Stimulated activated CD8-positive, alpha-beta memory T cell treated with anti-CD3 and anti-CD28 coated beads, Interleukin-12 subunit alpha, Interleukin-12 subunit beta, amount 100 ng/mL, for 4 hours (primary cell): ENCODE data around the gene LCT.
"Not testable (repeated sequence)": the region's sequence is repeated elsewhere in the genome, so short reads cannot be mapped to it uniquely, and the experiment has no call there.

Experiments
- DNase-seq: peaks from one replicate; pipeline ENCODE4 v3.0.0-alpha.2; 2020; ENCODE audit warnings: low read depth

The LCT gene

GRCh38 chr2:135831180-135831812, 5.7 kb downstream of the LCT start:
- no peak for DNase-seq

DNA sequence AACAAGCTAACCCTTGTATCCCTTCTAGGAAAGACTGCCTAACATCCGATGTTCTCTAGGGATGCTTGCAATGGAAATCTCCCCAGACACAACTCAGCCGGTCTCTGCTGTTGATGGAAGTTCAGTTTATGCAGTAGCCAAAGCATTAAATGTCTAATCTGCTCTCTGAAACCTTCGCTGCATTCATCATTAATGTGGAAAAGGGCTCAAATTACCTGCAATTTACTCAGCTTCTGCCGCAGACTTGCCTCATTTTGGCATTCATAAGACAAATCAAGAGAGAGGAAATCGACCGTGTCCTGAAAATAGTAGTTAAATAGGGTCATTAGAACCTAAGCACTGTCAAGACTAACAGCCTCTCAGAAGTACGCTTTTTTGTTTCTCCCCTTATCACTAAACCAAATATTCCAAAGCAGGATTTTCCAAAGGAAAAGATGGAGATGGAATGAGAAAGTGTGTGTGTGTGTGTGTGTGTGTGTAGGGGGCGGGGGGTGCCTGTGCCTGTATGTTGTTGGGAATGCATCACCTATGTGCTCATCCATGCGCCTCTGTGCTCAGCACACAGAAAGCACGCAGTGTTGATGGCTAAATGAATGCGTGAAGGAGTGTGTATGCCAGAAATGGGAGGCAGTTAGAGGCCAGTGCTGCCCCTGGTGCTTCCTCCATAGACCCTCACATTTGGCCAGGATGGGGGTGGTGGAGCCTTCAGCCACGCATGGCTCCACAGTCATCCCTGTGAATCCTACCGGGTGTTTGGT, 7.4 kb downstream of the LCT start:
- no peak for DNase-seq

DNA sequence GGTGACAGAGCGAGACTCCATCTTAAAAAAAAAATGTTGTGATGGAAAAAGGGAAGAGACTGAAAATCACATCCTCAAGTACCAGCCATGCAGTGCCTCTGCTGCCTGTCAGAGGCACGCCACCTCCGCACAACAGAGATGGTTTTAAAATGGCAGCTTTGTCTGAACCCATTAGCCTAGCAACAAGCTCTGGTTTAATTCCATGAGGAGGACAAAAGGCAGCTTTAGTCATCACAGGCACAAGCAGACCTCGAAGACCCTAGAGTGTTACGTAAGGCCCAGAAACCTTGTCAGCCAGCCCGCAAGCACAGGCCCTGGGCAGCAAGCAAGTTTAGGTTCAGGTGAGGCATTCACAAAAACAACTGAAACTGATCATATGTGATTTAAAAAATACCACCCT, 10.4 kb downstream of the LCT start:
- DNase-seq, result no peak

DNA sequence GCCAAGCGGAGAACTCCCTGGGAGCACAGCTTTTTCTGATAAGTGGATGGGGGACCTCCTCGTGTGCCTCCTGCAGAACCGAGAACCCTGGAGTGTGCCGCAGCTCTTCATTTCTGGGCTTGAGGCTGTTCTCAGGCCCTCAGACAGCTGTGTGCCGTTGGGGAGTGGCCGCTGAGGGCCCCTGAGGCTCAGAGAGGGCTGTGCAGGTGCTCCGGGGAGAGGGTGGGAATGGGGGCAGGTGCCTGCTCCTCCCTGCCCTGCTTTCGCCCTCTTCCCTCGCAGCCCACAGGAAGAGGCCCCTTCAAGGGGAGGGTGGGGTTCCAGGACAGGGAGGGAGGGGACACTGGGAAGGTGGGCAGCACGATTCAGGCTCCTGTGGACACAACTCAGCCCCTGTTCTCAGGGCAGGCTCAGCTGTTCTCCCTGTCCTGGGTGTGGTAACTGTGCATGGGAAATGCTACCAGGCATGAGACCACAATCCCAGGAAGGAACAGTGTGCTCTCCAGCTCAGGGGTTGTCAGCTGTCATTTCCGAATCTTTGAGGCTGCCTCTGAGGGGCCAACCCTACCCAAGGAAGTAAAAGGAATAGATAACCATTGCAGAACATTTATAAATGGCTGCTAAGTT, 11.3 kb downstream of the LCT start:
- no peak for DNase-seq

GRCh38 chr2:135825131-135825530, 11.9 kb downstream of the LCT start:
- no peak for DNase-seq

DNA sequence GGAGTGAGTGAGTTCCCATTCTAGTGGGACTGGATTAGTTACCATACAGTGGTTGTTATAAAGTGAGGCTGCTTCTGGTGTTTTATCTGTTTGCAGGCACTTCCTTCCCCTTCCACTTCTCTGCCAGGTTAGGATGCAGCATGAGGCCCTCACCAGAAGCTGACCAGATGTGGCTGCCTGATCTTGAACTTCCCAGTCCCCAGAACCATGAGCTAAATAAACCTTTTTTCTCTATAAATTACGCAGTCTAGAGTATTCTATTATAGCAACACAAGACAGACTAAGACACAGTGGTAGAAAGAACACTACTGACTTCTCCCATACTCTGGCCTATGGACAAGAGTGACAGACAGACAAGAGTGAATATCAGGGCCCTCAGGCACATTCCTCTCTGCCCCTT, 14.1 kb downstream of the LCT start:
- no peak for DNase-seq

DNA sequence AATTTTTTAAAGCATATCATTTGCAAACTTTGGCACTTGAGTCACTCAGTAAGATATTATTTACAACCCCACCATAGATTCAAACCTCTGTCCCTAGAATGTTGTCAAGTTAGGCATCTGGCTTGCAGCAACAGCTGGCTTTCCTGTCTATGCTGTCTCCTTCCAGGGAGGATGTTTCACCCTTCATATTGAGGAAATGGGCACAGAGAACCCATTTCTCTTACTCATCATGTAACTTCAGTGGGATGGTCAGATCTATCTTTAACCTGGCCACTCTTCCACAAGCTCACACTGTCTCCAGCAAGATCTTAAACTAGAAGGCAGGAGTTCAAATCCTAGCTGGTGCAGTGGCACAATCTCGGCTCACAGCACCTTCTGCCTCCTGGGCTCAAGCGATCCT, 15.8 kb downstream of the LCT start:
- DNase-seq, result no peak

GRCh38 chr2:135820003-135820618, 16.9 kb downstream of the LCT start:
- peak; percentile 68 for DNase-seq

DNA sequence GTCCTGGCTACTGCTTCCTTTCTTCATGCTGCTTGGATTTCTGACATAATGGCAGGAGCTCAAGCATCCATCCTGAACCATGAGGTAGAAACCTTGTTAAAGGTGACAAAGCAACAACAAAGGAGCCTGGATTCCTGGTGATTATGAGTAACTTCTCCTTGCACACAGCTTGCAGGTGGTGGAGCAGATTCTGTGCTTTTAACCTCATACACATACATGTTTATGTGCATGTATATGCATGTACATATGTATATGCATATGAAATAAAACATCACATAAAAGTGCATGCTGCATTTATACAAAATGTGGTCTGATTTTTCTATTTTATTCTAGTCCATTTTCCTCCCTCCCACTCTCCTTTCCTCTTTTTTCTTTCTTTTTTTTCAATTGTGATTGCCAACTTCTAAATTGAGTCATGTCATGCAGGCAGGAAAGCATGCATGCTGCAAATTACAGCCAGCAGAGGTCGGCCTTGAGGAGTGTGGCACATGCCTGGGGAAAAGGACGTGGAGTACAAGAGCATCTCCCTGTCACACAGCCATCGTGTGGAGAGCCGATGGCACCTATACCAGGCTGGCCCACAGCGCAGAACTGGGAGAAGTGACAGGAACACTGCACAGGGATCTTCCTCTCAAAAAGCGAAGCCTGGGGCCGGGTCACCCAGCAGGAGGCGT, 17.9 kb downstream of the LCT start:
- DNase-seq, result no peak

DNA sequence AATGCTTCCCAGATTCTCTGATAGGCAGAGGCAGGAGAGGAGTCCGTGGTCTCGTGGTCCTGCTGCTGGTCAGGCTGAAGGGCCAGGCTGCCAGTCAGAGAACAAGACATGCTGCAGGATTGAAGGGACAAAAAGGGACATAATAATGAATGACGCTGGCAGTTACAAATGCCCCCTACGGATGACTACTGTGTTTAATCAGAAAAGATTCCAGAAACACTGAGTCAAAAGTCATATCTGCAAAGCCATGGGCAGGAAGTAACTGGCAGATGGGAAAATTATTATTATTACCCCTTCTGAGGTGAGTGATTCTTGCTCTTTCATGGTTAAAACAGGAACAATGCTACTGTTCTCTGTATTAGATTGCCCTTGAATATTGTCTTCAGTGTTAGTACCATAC, 19.0 kb downstream of the LCT start:
- no peak for DNase-seq

DNA sequence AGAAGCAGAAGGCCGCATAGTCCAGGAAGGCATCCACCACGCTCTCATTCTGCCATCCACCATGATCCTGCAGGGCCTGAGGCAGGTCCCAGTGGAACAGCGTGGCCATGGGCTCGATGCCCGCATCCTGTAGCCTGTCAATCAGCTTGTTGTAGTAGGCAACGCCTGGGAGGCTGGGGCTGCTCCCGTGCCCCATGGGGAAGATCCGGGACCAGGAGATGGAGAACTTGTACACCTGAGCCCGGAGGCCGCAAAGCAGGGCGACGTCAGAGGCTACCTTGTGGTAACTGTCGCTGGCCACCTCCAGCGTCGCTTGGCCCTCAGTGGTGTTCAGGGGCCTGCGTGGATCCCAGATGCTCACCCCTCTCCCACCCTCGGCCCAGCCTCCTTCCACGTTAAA, 19.5 kb downstream of the LCT start:
- DNase-seq, result no peak

GRCh38 chr2:135815269-135815668, 21.7 kb downstream of the LCT start:
- DNase-seq, result no peak

- DNase-seq, result no peak
These were observed 24.0 kb downstream of the LCT start for GRCh38 chr2:135812907-135813511.

- DNase-seq, result not testable (repeated sequence)
These were observed 29.1 kb downstream of the LCT start for GRCh38 chr2:135807874-135808273.

- DNase-seq, result no peak
These were observed 33.7 kb downstream of the LCT start for GRCh38 chr2:135803278-135803677.

GRCh38 chr2:135802350-135802749, 34.6 kb downstream of the LCT start:
- DNase-seq, result no peak

DNA sequence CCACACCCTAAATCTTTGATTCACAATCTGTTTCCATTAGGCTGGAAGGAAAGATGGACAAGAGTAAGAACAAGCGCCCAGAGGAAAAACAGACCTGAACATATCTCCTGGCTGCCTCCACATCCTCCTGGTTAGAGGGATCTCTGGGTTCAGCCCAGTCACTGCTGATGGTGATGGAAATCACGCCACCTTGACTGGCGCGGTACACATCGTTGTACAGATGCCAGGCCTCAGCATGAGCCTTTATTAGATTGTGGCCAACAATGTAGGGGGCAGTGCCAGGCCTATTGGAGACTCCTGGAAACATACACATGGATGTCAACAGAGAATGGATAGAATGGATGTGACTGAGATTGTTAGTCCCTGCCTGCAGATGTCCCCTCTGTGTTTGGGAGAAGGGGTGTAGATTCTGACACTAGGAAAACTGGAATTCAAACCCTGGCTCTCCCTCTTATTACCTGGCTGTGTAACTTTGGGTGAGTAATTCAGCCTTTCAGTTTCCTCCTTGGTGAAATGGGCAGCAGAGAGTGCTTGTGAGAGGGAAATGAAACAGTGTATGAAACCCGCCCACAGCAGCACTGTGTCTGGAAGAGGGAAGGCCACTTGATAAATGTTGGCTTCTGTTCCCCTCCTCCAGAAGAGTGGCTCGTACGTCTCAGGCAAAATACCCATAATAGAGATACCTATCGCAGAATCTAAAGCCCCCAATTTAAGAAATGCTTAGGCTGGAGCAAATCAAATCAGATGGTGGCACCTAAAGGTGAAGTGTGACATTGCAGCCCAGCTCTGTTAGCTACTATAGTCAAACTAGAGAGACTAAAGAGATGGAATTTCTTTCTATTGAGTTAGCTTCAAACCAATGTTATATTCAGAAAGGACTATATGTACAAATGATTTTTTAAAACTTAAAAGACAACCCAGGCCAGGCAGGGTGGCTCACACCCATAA, 36.2 kb downstream of the LCT start:
- DNase-seq, result no peak

DNA sequence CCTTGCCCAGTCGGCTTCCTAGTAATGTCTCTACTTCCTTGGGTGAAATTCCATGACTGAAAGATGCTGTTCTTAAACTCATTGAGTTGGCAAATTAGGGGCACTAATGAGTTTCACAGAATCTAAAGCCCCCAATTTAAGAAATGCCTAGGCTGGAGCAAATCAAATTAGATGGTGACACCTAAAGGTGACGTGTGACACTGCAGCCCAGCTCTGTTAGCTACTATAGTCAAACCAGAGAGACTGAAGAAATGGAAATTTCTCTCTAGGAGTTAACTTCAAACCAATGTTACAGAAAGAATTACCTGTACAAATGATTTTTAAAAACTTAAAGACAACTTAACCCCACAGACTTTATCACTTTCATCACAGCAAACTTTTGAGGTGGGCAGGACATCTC, 37.2 kb downstream of the LCT start:
- DNase-seq, result no peak

DNA sequence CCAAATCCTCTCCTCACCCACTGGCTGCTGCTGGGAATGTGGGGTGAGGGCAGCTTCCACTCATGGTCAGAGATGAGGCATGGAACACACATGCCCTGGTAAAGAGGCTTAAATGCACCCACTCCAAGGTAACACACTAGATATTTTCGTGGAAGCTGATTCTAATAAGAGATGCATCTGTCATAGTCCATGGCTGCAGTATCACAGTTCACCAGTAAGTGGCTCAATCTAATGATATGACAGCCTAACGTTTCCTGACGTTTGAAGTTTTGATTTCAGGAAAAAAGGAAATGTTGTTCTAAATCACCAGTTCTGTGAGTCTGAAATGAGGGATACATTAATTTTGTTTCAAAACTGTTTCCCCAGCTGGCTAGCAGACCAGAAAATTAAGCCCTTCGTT, 38.2 kb downstream of the LCT start:
- DNase-seq, result no peak

DNA sequence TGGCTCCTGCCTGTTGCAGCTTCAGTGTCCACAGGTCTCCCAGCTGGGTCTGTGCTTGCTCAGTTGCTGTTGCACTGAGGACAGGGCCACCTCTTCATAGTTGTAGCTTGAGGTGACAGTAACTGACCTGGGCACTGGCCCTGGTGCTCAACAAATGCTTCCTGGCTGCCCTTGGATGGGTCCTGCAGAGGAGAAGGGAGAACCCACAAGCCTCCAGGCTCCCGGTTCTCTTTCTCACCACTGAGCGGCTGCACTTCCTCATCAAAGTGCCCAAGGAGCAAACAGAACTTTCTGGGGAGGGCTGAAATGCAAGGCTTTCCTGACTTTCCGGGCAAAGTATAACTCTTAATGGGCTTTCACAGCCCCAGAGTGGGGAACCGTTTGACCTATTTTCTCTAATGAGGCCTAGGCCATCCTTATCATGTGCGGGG, 38.7 kb downstream of the LCT start:
- DNase-seq, result no peak
